Progenitor cell of endocrine pancreas (in vitro differentiated cells): Measurements from ENCODE around the gene NCAPG. TPM values are rescaled to one million over a fixed set of nuclear protein-coding genes. Genes with fewer than 3 reads are reported as not detected.
A peak's percentile ranks its signal among the peaks of the same experiment; 100 is the strongest.
"Not testable (repeated sequence)": the region's sequence is repeated elsewhere in the genome, so short reads cannot be mapped to it uniquely, and the experiment has no call there.

Source experiments
- DNase-seq: peaks from one replicate; pipeline ENCODE4 v3.0.0; 2021; ENCODE audit warnings: low spot score; ENCODE audit not compliant: unreplicated experiment
- H3K27ac Mint-ChIP-seq: 2 replicates; pipeline ENCODE4 v1.8.0; 2021; ENCODE audit warnings: mild to moderate bottlenecking, moderate library complexity, mixed read lengths
- H3K27me3 Mint-ChIP-seq: 2 replicates; pipeline ENCODE4 v1.8.0; 2021; ENCODE audit warnings: mixed read lengths
- H3K36me3 Mint-ChIP-seq: 2 replicates; pipeline ENCODE4 v1.8.0; 2022; ENCODE audit warnings: mixed read lengths; ENCODE audit not compliant: insufficient read depth
- H3K4me1 Mint-ChIP-seq: 2 replicates; pipeline ENCODE4 v1.8.0; 2021; ENCODE audit warnings: low read depth, mixed read lengths
- H3K4me3 Mint-ChIP-seq: 2 replicates; pipeline ENCODE4 v1.8.0; 2021; ENCODE audit warnings: low read depth, mild to moderate bottlenecking, moderate library complexity, mixed read lengths
- H3K9me3 Mint-ChIP-seq: 2 replicates; pipeline ENCODE4 v1.8.0; 2021; ENCODE audit warnings: low read depth, mixed read lengths
- CTCF ChIP-seq: fragments of 200-600 bp; sonication (generic); IDR thresholded peaks from one replicate; pipeline ENCODE4 v1.5.0; 2021; ENCODE audit warnings: antibody characterized with exemption, mild to moderate bottlenecking; ENCODE audit not compliant: unreplicated experiment
- total RNA-seq: library from RNA; stranded (reverse); gene quantifications from 2 replicates; pipeline ENCODE4 v1.2.1, GENCODE V29; 2021

NCAPG gene
- total RNA-seq, 1 donor from 2014 or later: 22.0 TPM

DNA sequence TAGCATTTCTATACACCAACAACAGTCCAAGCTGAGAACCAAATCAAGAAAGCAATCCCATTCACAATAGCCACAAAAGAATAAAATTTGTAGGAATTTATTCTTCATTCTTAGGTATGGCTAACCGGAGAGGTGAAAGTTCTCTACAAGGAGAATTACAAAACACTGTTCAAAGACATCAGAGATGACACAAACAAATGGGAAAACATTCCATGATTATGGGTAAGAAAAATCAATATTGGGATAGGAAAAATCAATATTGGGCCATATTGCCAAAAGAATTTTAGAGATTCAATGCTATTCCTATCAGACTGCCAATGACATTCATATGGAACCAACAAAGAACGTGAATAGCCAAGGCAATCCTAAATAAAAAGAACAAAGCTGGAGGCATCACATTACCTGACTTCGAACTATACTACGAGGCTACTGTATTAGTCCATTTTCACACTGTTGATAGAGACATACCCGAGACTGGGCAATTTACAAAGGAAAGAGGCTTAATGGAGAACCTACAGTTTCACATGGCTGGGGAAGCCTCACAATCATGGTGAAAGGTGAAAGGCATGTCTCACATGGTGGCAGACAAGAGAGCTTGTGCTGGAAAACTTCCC is 49.1 kb downstream of the NCAPG start:
- Mint-ChIP-seq H3K9me3 (peaks cover 13% of the 10 kb centered on the region), H3K36me3 (peaks cover 16% of the 10 kb centered on the region), H3K27ac (no peak overlapping the region), H3K4me1 (peaks cover 6% of the 10 kb centered on the region), H3K27me3 (no peaks in the 10 kb centered on the region), H3K4me3 (no peak overlapping the region)
- no peak for DNase-seq
- TF ChIP-seq CTCF: no peak

DNA sequence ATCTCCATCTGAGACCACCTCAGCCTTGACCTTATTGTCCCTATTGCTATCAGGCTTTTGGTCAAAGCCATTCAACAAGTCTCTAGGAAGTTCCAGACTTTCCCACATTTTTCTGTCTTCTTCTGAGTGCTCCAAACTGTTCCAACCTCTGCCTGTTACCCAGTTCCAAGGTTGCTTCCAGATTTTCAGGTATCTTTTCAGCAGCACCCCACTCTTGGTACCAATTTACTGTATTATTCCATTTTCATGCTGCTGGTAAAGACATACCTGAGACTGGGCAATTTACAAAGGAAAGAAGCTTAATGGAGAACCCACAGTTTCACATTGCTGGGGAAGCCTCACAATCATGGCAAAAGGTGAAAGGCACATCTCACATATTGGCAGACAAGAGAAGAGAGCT is 51.1 kb downstream of the NCAPG start:
- Mint-ChIP-seq H3K36me3 (peaks cover 22% of the 10 kb centered on the region), H3K9me3 (peaks cover 13% of the 10 kb centered on the region), H3K4me1 (peaks cover 17% of the 10 kb centered on the region)
- H3K4me3 Mint-ChIP-seq, H3K27ac Mint-ChIP-seq, DNase-seq, H3K27me3 Mint-ChIP-seq: not testable (repeated sequence)

DNA sequence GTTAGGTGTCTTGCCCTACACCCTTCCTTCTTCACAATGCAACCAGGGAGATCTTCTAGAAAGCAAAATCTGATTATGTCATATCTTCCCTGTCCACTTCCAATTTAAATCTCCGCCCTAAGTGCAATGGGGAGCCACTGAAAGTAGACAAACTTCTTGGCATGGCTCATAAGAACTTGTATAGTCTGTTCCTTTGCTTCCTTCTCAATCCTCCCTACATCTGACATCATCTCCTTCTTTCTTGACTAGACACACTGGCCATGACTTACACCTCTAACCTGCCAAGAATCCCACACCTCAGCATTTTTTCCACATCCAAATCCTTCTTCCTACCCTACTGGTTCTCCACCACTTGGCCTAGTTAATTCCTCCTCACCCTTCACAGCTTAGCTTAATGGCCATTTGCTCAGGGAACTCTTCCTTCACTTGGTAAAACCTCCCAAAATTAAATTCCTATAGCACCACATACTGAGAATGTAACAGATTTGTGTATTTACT is 55.1 kb downstream of the NCAPG start:
- no peak for TF ChIP-seq CTCF
- no peak overlapping the region for H3K4me3 Mint-ChIP-seq
- H3K4me1 Mint-ChIP-seq: peaks cover 16% of the 10 kb centered on the region
- H3K27ac Mint-ChIP-seq: peak overlapping the region; percentile 92
- H3K27me3 Mint-ChIP-seq: no peaks in the 10 kb centered on the region
- peaks cover 23% of the 10 kb centered on the region for H3K36me3 Mint-ChIP-seq
- H3K9me3 Mint-ChIP-seq: peaks cover 13% of the 10 kb centered on the region
- no peak for DNase-seq

DNA sequence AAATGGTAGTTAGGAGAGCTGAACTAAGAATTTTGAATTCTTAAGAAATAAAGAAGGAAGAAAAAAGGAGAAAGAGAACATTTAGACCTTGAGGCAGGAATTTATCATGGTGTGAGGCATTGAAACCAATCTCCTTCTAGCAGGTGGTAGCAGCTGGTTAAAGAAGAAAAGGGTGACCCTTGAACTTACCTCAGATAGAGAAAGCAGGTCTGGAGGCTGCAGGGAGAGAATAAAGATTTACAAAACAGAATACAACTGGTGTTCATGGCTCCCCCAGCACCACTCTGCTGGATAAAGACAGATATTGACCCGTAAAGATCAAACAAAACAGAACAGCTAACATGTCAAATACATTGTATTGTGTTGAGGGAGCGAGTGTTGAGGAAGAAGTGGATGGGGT is 56.0 kb downstream of the NCAPG start:
- Mint-ChIP-seq H3K4me3 (peak overlapping the region; percentile 3), H3K9me3 (peaks cover 9% of the 10 kb centered on the region), H3K27me3 (no peaks in the 10 kb centered on the region), H3K36me3 (peaks cover 19% of the 10 kb centered on the region), H3K27ac (peak overlapping the region; percentile 92), H3K4me1 (peaks cover 16% of the 10 kb centered on the region)
- no peak for DNase-seq
- no peak for TF ChIP-seq CTCF

GRCh38 chr4:17867276-17867675 is 56.5 kb downstream of the NCAPG start:
- Mint-ChIP-seq H3K4me1 (peaks cover 16% of the 10 kb centered on the region), H3K9me3 (peaks cover 4% of the 10 kb centered on the region), H3K36me3 (peaks cover 16% of the 10 kb centered on the region), H3K27ac (no peak overlapping the region), H3K4me3 (no peak overlapping the region), H3K27me3 (no peaks in the 10 kb centered on the region)
- no peak for DNase-seq
- TF ChIP-seq CTCF: no peak

- no peaks in the 10 kb centered on the region for H3K27me3 Mint-ChIP-seq
- no peak overlapping the region for H3K4me3 Mint-ChIP-seq
- H3K36me3 Mint-ChIP-seq: peaks cover 7% of the 10 kb centered on the region
- H3K9me3 Mint-ChIP-seq: no peaks in the 10 kb centered on the region
- peaks cover 16% of the 10 kb centered on the region for H3K4me1 Mint-ChIP-seq
- TF ChIP-seq CTCF: no peak
- no peak overlapping the region for H3K27ac Mint-ChIP-seq
- no peak for DNase-seq
These were observed 58.5 kb downstream of the NCAPG start for GRCh38 chr4:17869327-17869726.
